Stimulated activated CD4-positive, alpha-beta T cell treated with anti-CD3 and anti-CD28 coated beads, Interleukin-12 subunit alpha, Interleukin-12 subunit beta, amount 100 ng/mL, for 48 hours (primary cell): ENCODE results near the gene TBC1D19.

Experiments used
- DNase-seq, 3 donors: peaks; one replicate each; pipeline ENCODE4 v3.0.0-alpha.2; 2020; ENCODE audit warnings: low read depth in 2 of 3, low spot score in 1 of 3

Gene TBC1D19

GRCh38 chr4:26729027-26729426 is 145.1 kb downstream of the TBC1D19 start:
- no peak for DNase-seq

GRCh38 chr4:26729547-26729946 is 145.7 kb downstream of the TBC1D19 start:
- DNase-seq = no peak

GRCh38 chr4:26731351-26732035 is 147.6 kb downstream of the TBC1D19 start:
- peak in 1 of 3 donors; percentile 7 for DNase-seq

DNA sequence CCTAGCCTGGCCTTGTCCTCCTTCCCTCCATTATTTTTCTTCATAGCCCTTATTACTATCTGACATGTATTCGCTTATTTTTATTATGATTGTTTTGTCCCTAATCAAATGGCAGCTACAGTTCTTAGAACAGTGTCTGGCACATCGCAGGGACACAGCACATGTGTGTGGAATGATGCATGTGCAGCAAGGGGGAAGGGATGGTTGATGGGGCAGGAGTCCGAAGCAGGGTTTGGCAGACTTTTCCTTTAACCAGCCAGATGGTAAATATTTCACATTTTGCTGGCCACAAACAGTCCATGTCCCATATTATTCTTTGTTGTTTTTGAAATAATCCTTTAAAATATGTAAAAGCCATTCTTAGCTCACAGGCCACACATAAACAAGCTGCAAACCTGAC is 148.5 kb downstream of the TBC1D19 start:
- no peak for DNase-seq

- no peak for DNase-seq
These were observed 152.7 kb downstream of the TBC1D19 start for GRCh38 chr4:26736621-26737020.

DNA sequence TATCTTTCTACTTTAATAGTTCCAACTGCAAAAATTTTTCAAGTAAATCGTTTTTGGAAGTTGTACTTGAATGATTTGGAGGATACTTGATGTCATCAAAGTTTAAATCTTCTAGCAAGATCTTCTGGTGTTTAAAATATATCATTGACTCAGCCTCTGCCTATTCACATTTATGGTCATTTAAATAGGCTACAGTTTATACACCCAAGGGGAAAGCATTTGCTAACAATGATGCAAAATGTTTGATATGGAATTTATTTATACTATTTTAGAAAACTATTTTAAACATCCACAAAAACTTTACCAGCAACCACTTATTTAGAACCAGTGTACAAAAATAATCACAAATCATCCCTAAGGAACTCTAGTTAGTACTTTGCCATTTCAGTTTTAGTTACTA is 153.5 kb downstream of the TBC1D19 start:
- DNase-seq = no peak

DNA sequence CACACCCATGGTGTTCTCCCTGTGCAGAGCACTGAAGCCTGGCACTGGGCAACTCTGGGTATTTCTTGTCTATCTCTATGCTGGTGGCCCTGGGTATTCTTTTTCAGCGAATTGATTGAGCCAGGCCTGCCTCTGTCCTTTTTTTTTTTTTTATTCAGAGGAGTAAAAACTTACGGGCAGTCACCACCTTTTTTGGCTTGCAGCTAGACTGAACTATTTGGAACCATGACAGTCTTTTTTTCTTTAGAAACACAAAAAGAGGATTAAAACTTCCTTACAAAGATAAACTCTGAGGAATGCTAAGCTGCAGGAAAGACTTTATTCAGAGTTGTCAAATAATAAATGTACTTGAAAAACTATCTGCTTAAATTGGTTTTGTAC is 157.6 kb downstream of the TBC1D19 start:
- DNase-seq = no peak

DNA sequence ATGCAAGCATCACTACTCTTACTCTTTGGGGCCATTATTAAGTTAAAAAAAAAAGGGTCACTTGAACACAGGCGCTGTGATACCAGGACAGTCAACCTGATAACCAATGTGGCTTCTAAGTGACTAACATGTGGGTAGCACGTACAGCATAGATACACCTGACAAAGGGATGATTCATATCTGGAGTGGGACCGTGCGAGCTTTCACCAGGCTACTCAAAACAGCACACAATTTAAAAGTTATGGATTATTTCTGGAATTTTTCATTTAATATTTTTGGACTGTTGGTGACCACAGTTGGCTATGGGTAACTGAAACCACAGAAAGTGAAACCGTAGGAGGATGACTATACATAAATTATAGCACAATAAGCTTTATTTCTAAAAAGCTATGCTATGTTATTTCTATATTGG is 162.9 kb downstream of the TBC1D19 start:
- peak; percentile 26 to 33 (median 29) for DNase-seq

DNA sequence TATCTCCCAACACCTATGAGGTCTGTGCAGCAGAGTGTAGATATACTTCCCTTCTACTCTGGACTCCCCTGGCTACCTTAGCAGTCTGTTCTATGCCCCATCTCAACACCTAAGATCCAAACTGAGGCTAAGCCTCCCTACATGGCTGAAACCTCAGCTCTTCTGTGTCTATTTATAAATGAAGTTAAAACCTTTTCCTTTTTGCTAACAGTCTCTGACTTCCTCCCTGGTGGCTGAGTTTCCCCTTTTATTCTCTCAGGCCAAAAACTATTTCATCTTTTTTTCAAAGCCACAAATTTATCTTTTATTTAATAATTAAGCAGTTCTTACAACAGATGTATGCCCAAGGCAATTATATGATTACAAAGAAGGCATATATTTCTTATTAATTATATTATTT is 164.9 kb downstream of the TBC1D19 start:
- DNase-seq = no peak

- no peak for DNase-seq
These were observed 166.0 kb downstream of the TBC1D19 start for GRCh38 chr4:26749867-26750266.

GRCh38 chr4:26751004-26751403 is 167.1 kb downstream of the TBC1D19 start:
- DNase-seq = no peak

DNA sequence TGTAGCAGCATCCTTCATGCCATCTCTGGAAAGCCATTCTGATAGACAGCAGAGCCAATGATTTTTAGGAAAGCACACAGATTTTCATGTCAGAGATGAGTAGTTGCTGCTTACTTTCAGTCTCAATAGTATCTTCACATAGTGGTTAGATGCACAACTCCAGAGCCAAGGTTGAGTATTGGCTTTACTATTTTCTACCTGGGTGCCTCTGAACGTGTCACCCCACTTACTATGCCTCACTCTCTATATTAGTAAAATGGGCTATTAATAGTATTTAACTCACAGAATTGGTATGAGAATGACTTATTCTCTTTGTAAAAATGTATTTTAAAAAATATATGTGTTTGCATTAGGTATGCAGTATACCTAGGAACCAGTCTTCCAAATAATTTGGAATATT is 168.0 kb downstream of the TBC1D19 start:
- no peak for DNase-seq

GRCh38 chr4:26753187-26753586 is 169.3 kb downstream of the TBC1D19 start:
- DNase-seq = no peak

- DNase-seq = no peak
These were observed 169.7 kb downstream of the TBC1D19 start for GRCh38 chr4:26753617-26754016.

- no peak for DNase-seq
These were observed 173.9 kb downstream of the TBC1D19 start for GRCh38 chr4:26757751-26758150.

GRCh38 chr4:26758899-26759298 is 175.0 kb downstream of the TBC1D19 start:
- DNase-seq = no peak

DNA sequence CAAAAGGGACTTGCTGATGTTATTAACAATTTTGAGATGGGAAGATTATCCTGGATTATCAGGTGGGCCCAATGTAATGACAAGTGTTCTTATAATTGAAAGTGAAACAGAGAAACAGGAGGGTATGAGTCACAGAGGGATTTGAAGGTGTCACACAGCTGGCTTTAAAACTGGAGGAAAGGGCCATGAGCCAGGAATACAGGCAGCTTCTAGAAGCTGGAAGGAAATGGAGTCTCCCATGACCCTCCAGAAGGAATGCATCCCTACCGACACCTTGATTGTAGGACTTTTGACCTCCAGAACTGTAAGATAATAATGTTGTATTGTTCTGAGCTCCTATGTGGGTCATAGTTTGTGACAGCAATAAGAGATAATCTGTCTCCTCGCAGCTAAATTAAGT is 178.8 kb downstream of the TBC1D19 start:
- no peak for DNase-seq

DNA sequence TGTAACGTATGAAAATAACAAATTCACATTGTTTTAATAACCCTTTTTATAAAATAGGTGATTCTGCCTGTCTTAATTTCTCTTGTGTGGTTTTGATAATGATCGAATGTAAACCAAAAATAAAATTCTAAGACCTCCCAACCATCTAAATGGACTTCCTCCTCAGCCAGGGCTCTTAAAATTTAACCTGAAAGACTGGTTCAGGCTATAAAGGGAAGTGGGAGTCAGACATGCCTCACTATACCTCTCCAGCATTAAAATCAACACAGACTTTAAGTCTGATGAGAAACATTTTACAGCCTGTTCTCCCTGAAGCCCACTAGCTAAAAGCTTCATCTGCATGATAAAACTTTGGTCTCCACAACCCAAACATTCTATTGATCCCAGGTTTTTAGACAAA is 179.2 kb downstream of the TBC1D19 start:
- DNase-seq = no peak

GRCh38 chr4:26763648-26764047 is 179.8 kb downstream of the TBC1D19 start:
- DNase-seq = no peak

GRCh38 chr4:26764231-26764630 is 180.3 kb downstream of the TBC1D19 start:
- DNase-seq = no peak

GRCh38 chr4:26765515-26765914 is 181.6 kb downstream of the TBC1D19 start:
- DNase-seq = no peak

GRCh38 chr4:26766141-26766540 is 182.3 kb downstream of the TBC1D19 start:
- DNase-seq = no peak

- DNase-seq = no peak
These were observed 188.4 kb downstream of the TBC1D19 start for GRCh38 chr4:26772096-26772873.
